Skin of body (tissue), 3 donors: ENCODE results near the gene PLPPR3. TPM values are rescaled to one million over a fixed set of nuclear protein-coding genes. Genes with fewer than 3 reads are reported as not detected.

Source experiments
- DNase-seq: peaks from one replicate; lab custom pipeline; 2025; lab: John Stamatoyannopoulos, UW
- small RNA-seq: library from RNA; depleted of rRNA; stranded (forward); fragments of <200 nt; gene quantifications from one replicate; pipeline ENCODE3, GENCODE V24; 2014; ENCODE audit warnings: low replicate concordance
- total RNA-seq: library from RNA; depleted of rRNA; stranded (reverse); fragments of >200 nt; gene quantifications from one replicate; pipeline ENCODE4 v1.2.3, GENCODE V29; 2014

The PLPPR3 gene
- total RNA-seq, 1 donor from 2014 or later, result 0.89 TPM

- DNase-seq, result peak; percentile 44
Measured at GRCh38 chr19:778910-779653, 42.7 kb downstream of the PLPPR3 start.

GRCh38 chr19:776549-776948, 45.2 kb downstream of the PLPPR3 start:
- DNase-seq, result no peak

GRCh38 chr19:772730-773436, 48.9 kb downstream of the PLPPR3 start:
- DNase-seq, result no peak

GRCh38 chr19:772063-772462, 49.7 kb downstream of the PLPPR3 start:
- no peak for DNase-seq

- DNase-seq, result no peak
Measured at GRCh38 chr19:771332-771785, 50.4 kb downstream of the PLPPR3 start.

GRCh38 chr19:769616-770015, 52.1 kb downstream of the PLPPR3 start:
- DNase-seq, result no peak

GRCh38 chr19:768424-768823, 53.3 kb downstream of the PLPPR3 start:
- DNase-seq, result no peak

- DNase-seq, result no peak
Measured at GRCh38 chr19:765179-765738, 56.5 kb downstream of the PLPPR3 start.

GRCh38 chr19:764301-764700, 57.5 kb downstream of the PLPPR3 start:
- no peak for DNase-seq

- no peak for DNase-seq
Measured at GRCh38 chr19:763869-764268, 57.9 kb downstream of the PLPPR3 start.

- DNase-seq, result no peak
Measured at GRCh38 chr19:763181-763580, 58.6 kb downstream of the PLPPR3 start.

Small RNAs within 50 kb of the gene (small RNA-seq; reads per million reads assigned to genes)
- gene MIR3187, result not detected

Other genes with a start within 250 kb of the PLPPR3 start
- gene BSG, start 249.4 kb downstream of the PLPPR3 start, total RNA-seq, result 157 TPM
- gene HCN2, start 232.1 kb downstream of the PLPPR3 start, total RNA-seq, result 0.59 TPM
- 15.6 TPM for gene POLRMT, start 188.4 kb downstream of the PLPPR3 start, total RNA-seq
- gene FGF22, start 182.1 kb downstream of the PLPPR3 start, total RNA-seq, result 1.4 TPM
- 17.5 TPM for gene RNF126, start 158.7 kb downstream of the PLPPR3 start, total RNA-seq
- gene FSTL3, start 145.6 kb downstream of the PLPPR3 start, total RNA-seq, result 21.0 TPM
- gene PRSS57, start 126.5 kb downstream of the PLPPR3 start, total RNA-seq, result 0.69 TPM
- gene PALM, start 113.0 kb downstream of the PLPPR3 start, total RNA-seq, result 25.4 TPM
- gene MISP, start 70.8 kb downstream of the PLPPR3 start, total RNA-seq, result 1.2 TPM
- gene PTBP1, start 24.5 kb downstream of the PLPPR3 start, total RNA-seq, result 106 TPM
- 12.8 TPM for gene AZU1, start 5.9 kb upstream of the PLPPR3 start, total RNA-seq
- 28.9 TPM for gene PRTN3, start 19.0 kb upstream of the PLPPR3 start, total RNA-seq
- gene ELANE, start 30.3 kb upstream of the PLPPR3 start, total RNA-seq, result 24.0 TPM
- gene CFD, start 37.7 kb upstream of the PLPPR3 start, total RNA-seq, result 79.1 TPM
- 16.5 TPM for gene MED16, start 71.2 kb upstream of the PLPPR3 start, total RNA-seq
- gene RNU6-9, start 71.5 kb upstream of the PLPPR3 start, total RNA-seq, result not detected
- 28.7 TPM for gene R3HDM4, start 91.3 kb upstream of the PLPPR3 start, total RNA-seq
- not detected for gene KISS1R, start 95.4 kb upstream of the PLPPR3 start, total RNA-seq
- 12.8 TPM for gene ARID3A, start 104.1 kb upstream of the PLPPR3 start, total RNA-seq
- gene WDR18, start 162.4 kb upstream of the PLPPR3 start, total RNA-seq, result 34.1 TPM
- gene GRIN3B, start 178.5 kb upstream of the PLPPR3 start, total RNA-seq, result 0.20 TPM
- 40.6 TPM for gene TMEM259, start 199.2 kb upstream of the PLPPR3 start, total RNA-seq
- not detected for gene RNU6-2, start 199.6 kb upstream of the PLPPR3 start, total RNA-seq
- gene CNN2, start 204.7 kb upstream of the PLPPR3 start, total RNA-seq, result 58.2 TPM
- gene ABCA7, start 218.2 kb upstream of the PLPPR3 start, total RNA-seq, result 4.8 TPM
- gene ARHGAP45, start 245.2 kb upstream of the PLPPR3 start, total RNA-seq, result 10.7 TPM